Gastrocnemius medialis (tissue), 4 donors: ENCODE results near the gene IL4R.

Experiments
- POLR2A ChIP-seq, 2 donors: fragments of 450-650 bp; IDR thresholded peaks; one replicate each; pipeline ENCODE4 v1.6.1; 2017; ENCODE audit warnings: antibody characterized with exemption in 2 of 2, mild to moderate bottlenecking in 2 of 2, moderate library complexity in 2 of 2
- TF ChIP-seq, protein P1 (sequence below), 5 experiments: fragments of 450-650 bp in 3 of 5; fragments of 200-600 bp in 2 of 5; sonication (generic) in 2 of 5; IDR thresholded peaks in 4 of 5; conservative IDR thresholded peaks in 1 of 5; 1 replicate in 4 of 5; 2 replicates in 1 of 5; pipeline ENCODE4 v1.5.1; 2016 to 2019; ENCODE audit warnings: antibody characterized with exemption in 5 of 5, mild to moderate bottlenecking in 3 of 5, moderate library complexity in 3 of 5

DNA sequence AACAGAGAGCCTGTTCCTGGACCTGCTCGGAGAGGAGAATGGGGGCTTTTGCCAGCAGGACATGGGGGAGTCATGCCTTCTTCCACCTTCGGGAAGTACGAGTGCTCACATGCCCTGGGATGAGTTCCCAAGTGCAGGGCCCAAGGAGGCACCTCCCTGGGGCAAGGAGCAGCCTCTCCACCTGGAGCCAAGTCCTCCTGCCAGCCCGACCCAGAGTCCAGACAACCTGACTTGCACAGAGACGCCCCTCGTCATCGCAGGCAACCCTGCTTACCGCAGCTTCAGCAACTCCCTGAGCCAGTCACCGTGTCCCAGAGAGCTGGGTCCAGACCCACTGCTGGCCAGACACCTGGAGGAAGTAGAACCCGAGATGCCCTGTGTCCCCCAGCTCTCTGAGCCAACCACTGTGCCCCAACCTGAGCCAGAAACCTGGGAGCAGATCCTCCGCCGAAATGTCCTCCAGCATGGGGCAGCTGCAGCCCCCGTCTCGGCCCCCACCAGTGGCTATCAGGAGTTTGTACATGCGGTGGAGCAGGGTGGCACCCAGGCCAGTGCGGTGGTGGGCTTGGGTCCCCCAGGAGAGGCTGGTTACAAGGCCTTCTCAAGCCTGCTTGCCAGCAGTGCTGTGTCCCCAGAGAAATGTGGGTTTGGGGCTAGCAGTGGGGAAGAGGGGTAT, 48.9 kb downstream of the IL4R start:
- TF ChIP-seq, protein P1, sequence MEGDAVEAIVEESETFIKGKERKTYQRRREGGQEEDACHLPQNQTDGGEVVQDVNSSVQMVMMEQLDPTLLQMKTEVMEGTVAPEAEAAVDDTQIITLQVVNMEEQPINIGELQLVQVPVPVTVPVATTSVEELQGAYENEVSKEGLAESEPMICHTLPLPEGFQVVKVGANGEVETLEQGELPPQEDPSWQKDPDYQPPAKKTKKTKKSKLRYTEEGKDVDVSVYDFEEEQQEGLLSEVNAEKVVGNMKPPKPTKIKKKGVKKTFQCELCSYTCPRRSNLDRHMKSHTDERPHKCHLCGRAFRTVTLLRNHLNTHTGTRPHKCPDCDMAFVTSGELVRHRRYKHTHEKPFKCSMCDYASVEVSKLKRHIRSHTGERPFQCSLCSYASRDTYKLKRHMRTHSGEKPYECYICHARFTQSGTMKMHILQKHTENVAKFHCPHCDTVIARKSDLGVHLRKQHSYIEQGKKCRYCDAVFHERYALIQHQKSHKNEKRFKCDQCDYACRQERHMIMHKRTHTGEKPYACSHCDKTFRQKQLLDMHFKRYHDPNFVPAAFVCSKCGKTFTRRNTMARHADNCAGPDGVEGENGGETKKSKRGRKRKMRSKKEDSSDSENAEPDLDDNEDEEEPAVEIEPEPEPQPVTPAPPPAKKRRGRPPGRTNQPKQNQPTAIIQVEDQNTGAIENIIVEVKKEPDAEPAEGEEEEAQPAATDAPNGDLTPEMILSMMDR (IDR thresholded peaks at IDR 0.05 in 4 of 5, conservative IDR thresholded peaks at IDR 0.05 in 1 of 5): no peak
- TF ChIP-seq POLR2A (IDR thresholded peaks at IDR 0.05): no peak
